ENCODE results near the gene CDK17. TPM values are rescaled to one million over a fixed set of nuclear protein-coding genes. Genes with fewer than 3 reads are reported as not detected.

CDK17 gene
- total and polyA plus RNA-seq, 2 donors, result 32.9 to 49.2 TPM

GRCh38 chr12:96235484-96235826 lies 164.8 kb downstream of the CDK17 start:
- H3K4me3 ChIP-seq (ENCODE audit: low read length in 2 of 2), result no peak overlapping the region
- no peak for DNase-seq (ENCODE audit: low read depth in 6 of 9, low spot score in 9 of 9)
- H3K27me3 ChIP-seq (ENCODE audit: control insufficient read depth in 2 of 2, insufficient read depth in 1 of 2, low read length in 1 of 2), result no peaks in the 10 kb centered on the region
- H3K36me3 ChIP-seq (ENCODE audit: control insufficient read depth in 2 of 2, insufficient read depth in 2 of 2, low read length in 1 of 2), result peaks cover 0 to 13% of the 10 kb centered on the region in 2 donors
- 96% methylated on average over 5 of the region's 5 CpGs for WGBS
- H3K27ac ChIP-seq (ENCODE audit: low read depth in 1 of 2, low read length in 1 of 2), result no peak overlapping the region
- H3K9me3 ChIP-seq (ENCODE audit: control insufficient read depth in 2 of 2, insufficient read depth in 1 of 2, low read length in 1 of 2), result peaks cover 0 to 3% of the 10 kb centered on the region in 2 donors
- H3K4me1 ChIP-seq (ENCODE audit: control insufficient read depth in 2 of 2, insufficient read depth in 2 of 2, low read length in 2 of 2), result peaks cover 0 to 28% of the 10 kb centered on the region in 2 donors

GRCh38 chr12:96234591-96235483 lies 165.4 kb downstream of the CDK17 start:
- no peaks in the 10 kb centered on the region for H3K27me3 ChIP-seq (ENCODE audit: control insufficient read depth in 2 of 2, insufficient read depth in 1 of 2, low read length in 1 of 2)
- peaks cover 0 to 3% of the 10 kb centered on the region in 2 donors for H3K9me3 ChIP-seq (ENCODE audit: control insufficient read depth in 2 of 2, insufficient read depth in 1 of 2, low read length in 1 of 2)
- no peak for DNase-seq (ENCODE audit: low read depth in 6 of 9, low spot score in 9 of 9)
- no peak overlapping the region for H3K4me3 ChIP-seq (ENCODE audit: low read length in 2 of 2)
- H3K4me1 ChIP-seq (ENCODE audit: control insufficient read depth in 2 of 2, insufficient read depth in 2 of 2, low read length in 2 of 2), result peaks cover 0 to 28% of the 10 kb centered on the region in 2 donors
- H3K27ac ChIP-seq (ENCODE audit: low read depth in 1 of 2, low read length in 1 of 2), result no peak overlapping the region
- peaks cover 0 to 11% of the 10 kb centered on the region in 2 donors for H3K36me3 ChIP-seq (ENCODE audit: control insufficient read depth in 2 of 2, insufficient read depth in 2 of 2, low read length in 1 of 2)
- 96% methylated on average over 22 of the region's 22 CpGs for WGBS

- no peak for DNase-seq (ENCODE audit: low read depth in 6 of 9, low spot score in 9 of 9)
- Histone ChIP-seq H3K27ac (ENCODE audit: low read depth in 1 of 2, low read length in 1 of 2) (no peak overlapping the region), H3K4me3 (ENCODE audit: low read length in 2 of 2) (no peak overlapping the region), H3K9me3 (ENCODE audit: control insufficient read depth in 2 of 2, insufficient read depth in 1 of 2, low read length in 1 of 2) (peaks cover 0 to 3% of the 10 kb centered on the region in 2 donors), H3K27me3 (ENCODE audit: control insufficient read depth in 2 of 2, insufficient read depth in 1 of 2, low read length in 1 of 2) (no peaks in the 10 kb centered on the region), H3K36me3 (ENCODE audit: control insufficient read depth in 2 of 2, insufficient read depth in 2 of 2, low read length in 1 of 2) (peaks cover 0 to 11% of the 10 kb centered on the region in 2 donors), H3K4me1 (ENCODE audit: control insufficient read depth in 2 of 2, insufficient read depth in 2 of 2, low read length in 2 of 2) (peaks cover 0 to 28% of the 10 kb centered on the region in 2 donors)
- 96% methylated on average over 15 of the region's 15 CpGs for WGBS
Observed at GRCh38 chr12:96233939-96234461, 166.2 kb downstream of the CDK17 start.

DNA sequence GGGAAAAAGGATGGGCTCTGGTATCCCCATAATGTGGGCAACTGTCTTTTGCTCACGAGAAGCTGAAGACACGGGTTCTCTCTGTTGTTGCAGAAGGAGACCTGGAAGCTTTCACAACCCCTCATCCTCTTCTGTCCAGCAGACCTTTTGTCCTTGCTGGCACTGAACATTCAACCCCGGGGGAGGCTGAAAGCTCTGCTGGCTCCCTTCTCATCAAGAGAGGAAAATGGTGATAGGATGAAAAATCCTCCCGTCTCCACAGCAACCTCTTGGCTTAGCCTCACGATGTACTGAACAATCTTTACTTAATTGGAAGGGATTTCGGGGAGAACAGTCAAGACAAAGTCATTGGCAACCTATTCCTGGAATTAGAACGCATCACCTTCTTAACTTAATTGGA lies 167.1 kb downstream of the CDK17 start:
- Histone ChIP-seq H3K27ac (ENCODE audit: low read depth in 1 of 2, low read length in 1 of 2) (no peak overlapping the region), H3K4me3 (ENCODE audit: low read length in 2 of 2) (no peak overlapping the region), H3K27me3 (ENCODE audit: control insufficient read depth in 2 of 2, insufficient read depth in 1 of 2, low read length in 1 of 2) (no peaks in the 10 kb centered on the region), H3K36me3 (ENCODE audit: control insufficient read depth in 2 of 2, insufficient read depth in 2 of 2, low read length in 1 of 2) (peaks cover 0 to 11% of the 10 kb centered on the region in 2 donors), H3K9me3 (ENCODE audit: control insufficient read depth in 2 of 2, insufficient read depth in 1 of 2, low read length in 1 of 2) (peaks cover 0 to 3% of the 10 kb centered on the region in 2 donors), H3K4me1 (ENCODE audit: control insufficient read depth in 2 of 2, insufficient read depth in 2 of 2, low read length in 2 of 2) (peaks cover 0 to 25% of the 10 kb centered on the region in 2 donors)
- no peak for DNase-seq (ENCODE audit: low read depth in 6 of 9, low spot score in 9 of 9)
- 96% methylated on average over 7 of the region's 7 CpGs for WGBS

GRCh38 chr12:96230646-96231045 lies 169.6 kb downstream of the CDK17 start:
- no peak for DNase-seq (ENCODE audit: low read depth in 6 of 9, low spot score in 9 of 9)
- Histone ChIP-seq H3K27ac (ENCODE audit: low read depth in 1 of 2, low read length in 1 of 2) (no peak overlapping the region), H3K27me3 (ENCODE audit: control insufficient read depth in 2 of 2, insufficient read depth in 1 of 2, low read length in 1 of 2) (no peaks in the 10 kb centered on the region)

DNA sequence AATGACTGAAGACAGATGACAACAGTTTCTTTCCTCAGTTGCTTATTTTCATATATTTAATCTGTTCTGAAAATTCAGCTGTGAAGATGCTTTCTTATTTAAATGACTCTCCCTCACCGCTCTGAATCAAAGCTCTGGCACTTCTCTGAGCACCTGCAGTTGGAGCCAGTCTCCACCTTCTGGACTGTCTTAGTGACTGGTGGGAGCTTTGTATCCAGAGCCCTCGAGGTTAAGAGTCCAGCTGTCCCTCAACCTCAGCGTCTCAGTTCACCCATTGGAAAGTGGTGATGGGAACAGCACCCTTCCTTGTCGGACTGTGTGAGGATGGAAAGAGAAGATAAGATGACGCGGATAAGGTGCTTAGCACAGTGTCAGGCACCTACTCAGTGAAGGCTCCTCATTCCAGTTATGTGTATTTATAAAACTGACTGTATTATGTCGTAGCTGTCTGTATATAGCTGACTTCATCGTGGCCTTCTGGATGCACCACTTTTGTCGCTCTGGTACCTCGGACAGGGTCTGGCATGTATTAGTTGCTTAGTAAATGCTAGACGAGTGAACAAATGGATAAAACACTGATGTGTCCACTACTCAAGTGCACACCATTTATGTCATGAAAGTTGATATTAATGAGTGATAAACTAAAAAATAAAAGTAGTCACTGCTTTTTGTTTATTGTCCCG lies 171.5 kb downstream of the CDK17 start:
- Histone ChIP-seq H3K4me1 (ENCODE audit: control insufficient read depth in 2 of 2, insufficient read depth in 2 of 2, low read length in 2 of 2) (no peaks in the 10 kb centered on the region), H3K27ac (ENCODE audit: low read depth in 1 of 2, low read length in 1 of 2) (no peak overlapping the region), H3K27me3 (ENCODE audit: control insufficient read depth in 2 of 2, insufficient read depth in 1 of 2, low read length in 1 of 2) (no peaks in the 10 kb centered on the region), H3K9me3 (ENCODE audit: control insufficient read depth in 2 of 2, insufficient read depth in 1 of 2, low read length in 1 of 2) (no peaks in the 10 kb centered on the region), H3K4me3 (ENCODE audit: low read length in 2 of 2) (no peak overlapping the region), H3K36me3 (ENCODE audit: control insufficient read depth in 2 of 2, insufficient read depth in 2 of 2, low read length in 1 of 2) (peaks cover 12 to 28% of the 10 kb centered on the region in 2 donors)
- no peak for DNase-seq (ENCODE audit: low read depth in 6 of 9, low spot score in 9 of 9)
- WGBS, result 89% methylated on average over 12 of the region's 12 CpGs

More at GRCh38 chr12:96230646-96231045, 169.6 kb downstream of the CDK17 start:
- H3K36me3 ChIP-seq (ENCODE audit: control insufficient read depth in 2 of 2, insufficient read depth in 2 of 2, low read length in 1 of 2), result peaks cover 8 to 12% of the 10 kb centered on the region in 2 donors
- no peak overlapping the region for H3K4me3 ChIP-seq (ENCODE audit: low read length in 2 of 2)
- no peaks in the 10 kb centered on the region for H3K4me1 ChIP-seq (ENCODE audit: control insufficient read depth in 2 of 2, insufficient read depth in 2 of 2, low read length in 2 of 2)
- no peaks in the 10 kb centered on the region for H3K9me3 ChIP-seq (ENCODE audit: control insufficient read depth in 2 of 2, insufficient read depth in 1 of 2, low read length in 1 of 2)
- WGBS, result 97% methylated on average over 13 of the region's 13 CpGs

Other genes starting within 250 kb of the CDK17 start
- gene ELK3, start 206.1 kb downstream of the CDK17 start, total RNA-seq, result 14.6 TPM
- 17.8 TPM for gene ELK3, start 206.1 kb downstream of the CDK17 start, polyA plus RNA-seq
- gene CFAP54, start 89.1 kb upstream of the CDK17 start, total RNA-seq, result 0.28 TPM
- gene CFAP54, start 89.1 kb upstream of the CDK17 start, polyA plus RNA-seq, result 0.39 TPM